ENCODE measurements around the gene APPL2.

APPL2 gene

DNA sequence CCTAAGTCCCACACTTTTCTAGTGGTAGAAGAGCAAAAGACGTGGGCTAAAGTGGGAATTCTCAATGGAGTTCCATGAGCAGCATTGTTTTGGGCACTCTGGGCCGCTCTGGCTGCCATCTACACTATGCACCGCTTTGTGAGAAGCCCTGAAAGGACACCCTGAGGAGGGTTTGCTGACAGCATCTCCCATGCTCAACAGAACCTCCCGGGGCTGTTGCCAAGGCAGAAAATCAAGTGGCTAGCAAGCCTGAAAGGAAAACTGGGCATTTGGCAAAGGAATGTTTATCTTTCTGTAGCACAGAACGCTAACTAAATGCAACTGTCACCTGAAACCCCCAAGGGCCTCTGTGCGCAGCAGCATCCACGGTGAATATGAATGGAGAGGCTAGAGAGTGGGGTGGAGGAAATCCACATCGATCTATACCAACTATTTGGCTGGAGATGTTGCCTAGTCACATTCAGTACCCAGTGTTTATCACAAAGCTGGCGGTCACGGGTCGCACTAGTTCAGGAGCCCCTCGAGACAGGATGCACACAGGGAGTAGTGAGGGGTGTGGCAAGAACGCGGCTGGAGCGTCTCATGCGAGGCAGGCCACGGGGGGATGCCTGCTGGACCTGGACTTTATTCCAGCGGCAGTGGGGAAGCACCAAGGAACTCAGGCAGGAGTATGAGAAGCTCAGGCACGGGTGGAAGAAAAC lies 14.2 kb downstream of the APPL2 start:
- ATAC-seq: no peak

DNA sequence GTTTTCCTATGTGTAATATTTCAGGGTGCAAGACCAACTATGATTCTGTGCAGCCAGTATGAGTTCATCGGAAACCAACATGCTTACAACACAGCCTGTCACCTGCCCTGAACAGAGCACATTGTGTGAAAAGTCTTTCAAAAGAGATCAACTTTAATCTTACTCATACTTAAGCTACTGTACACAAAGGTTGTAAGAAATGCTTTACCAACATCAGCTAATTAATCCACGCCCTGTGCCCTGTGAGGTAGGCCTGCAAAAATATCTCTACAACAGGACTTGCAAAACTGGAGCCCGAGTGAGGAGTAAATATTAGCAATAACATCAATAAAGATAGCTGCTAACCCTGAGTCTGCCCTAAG lies 15.1 kb downstream of the APPL2 start:
- no peak for ATAC-seq

DNA sequence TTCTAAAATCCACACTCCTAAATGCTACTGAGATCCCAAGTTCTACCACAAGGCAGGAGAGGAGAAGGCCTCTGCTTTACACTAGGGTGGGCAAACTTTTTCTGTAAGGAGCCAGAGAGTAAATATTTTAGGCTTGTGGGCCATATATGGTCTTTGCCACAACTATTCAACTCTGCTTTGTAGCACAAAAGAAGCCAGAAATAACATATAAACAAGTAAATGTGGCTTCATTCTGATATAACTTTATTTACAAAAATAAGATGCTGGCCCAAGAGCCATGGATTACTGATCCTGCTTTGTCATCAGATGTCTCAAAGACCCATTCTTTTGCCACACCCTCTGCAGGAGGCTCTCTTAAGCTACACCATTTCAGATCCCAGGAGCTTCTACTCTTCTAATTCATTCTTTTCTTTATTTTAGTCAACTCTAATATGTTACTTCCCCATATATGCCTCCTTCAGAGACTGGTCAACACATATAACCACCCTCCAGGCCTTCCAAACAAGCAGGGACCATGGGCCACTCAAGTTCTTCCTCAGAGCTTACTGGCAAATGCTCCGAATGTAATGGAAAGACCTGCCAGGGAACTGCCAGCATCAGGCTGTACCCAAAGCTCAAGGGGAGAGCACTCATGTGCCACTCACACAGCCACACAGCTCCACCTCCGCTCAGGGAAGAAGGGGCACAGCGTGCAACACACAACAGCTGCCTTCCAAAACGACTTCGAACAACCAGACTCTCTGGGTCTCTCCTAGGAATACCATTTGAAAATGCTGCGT lies 15.6 kb downstream of the APPL2 start:
- no peak for ATAC-seq

DNA sequence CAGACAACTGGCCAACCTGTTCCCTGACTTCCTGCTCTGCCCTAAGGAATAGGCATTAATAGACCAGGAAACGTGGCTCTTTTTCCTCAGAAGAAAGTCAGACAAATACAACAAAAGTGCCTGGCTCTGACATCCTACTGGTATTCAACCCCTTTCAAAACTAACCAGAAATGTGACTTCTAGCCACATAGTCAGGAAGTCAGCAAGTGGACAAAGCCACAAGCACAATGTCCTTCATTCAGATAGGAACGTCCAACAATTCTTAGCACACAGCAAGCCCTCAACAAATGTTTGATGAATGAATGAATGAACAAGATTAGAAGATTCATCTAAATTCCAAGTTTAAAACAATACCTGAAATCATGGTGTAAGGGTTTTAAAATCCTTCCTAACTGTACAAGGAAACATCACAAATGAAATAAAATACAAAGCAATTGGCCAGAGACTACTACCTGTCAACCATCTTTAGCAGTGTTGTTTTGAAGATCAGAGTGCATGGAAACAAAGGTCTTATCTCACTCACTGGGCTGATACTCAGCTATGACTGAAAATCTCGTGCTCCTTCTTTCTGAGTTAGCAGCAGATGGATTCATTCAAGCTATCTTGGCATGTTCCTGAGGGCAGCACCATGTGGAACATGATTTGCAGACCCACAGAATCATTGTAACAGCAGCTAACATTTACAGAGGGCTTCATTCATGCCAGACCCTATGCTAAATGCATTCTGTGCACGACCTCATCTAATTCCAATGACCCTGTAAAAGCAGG lies 16.5 kb downstream of the APPL2 start:
- ATAC-seq: no peak

DNA sequence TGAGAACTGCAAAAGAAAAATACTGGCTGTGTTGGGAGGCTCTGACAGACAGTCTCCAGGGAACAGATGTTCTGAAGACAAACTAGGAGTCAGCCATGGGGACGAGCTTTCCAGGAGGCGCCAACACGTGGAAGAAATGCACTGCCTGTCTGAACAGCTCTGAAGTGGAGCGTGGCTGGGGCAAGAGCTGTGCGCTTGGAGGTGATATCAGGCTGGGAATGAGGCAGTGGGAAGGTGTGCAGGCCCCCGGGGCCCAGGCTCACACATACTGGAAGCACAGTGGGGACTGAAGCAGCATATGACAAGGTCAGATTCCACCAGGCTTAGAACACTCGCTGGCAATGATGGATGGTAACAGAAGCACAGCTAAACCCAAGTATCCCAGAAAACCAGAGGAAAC lies 17.5 kb downstream of the APPL2 start:
- no peak for ATAC-seq

DNA sequence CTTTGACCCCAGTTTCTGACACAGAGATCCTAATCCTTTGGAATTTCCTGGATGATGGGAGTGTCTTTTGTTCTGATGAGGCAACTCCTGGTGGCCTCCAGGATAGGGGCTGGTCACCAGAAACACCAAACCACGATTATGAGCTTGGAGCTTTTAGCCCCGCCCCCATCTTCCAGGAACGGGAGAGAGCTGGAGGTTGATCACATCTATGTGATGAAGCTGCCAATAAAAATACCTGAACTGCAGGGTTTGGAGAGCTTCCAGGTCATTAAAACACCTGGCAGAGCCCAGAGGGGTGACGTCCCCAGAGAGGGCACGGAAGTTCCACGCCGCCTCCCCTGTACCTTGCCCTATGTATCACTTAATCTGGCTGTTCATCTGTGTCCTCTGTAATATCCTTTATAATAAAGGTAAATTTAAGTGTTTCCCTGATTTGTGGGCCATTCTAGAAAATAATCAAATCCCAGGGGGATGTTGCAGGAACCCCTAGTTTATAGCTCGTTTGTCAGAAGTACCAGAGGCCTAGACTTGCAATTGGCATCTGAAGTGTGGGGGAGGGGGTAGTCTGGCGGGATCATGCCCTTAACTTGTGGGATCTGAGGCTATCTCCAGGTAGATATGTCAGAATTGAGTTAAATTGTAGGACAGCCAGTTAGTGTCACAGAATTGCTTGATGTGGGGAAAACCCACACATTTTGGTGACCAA lies 21.2 kb downstream of the APPL2 start:
- ATAC-seq: no peak

DNA sequence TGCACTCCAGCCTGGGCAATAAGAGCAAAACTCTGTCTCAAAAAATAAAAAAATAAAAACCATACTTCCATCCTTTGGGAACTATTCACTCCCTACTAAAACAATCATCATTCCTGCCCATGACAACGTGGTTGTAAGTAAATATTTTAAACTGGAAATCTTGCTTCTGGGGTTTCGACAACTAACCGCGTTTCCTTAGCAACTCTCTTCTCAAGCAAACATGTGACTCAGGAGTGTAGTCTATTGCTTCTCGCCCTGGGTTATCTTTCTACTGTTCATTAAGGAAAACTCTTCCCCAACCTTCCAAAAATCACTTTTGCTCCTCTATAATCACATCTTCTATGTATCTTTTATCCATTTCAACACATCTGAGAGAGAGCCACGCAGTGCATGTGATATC lies 21.8 kb downstream of the APPL2 start:
- no peak for ATAC-seq

DNA sequence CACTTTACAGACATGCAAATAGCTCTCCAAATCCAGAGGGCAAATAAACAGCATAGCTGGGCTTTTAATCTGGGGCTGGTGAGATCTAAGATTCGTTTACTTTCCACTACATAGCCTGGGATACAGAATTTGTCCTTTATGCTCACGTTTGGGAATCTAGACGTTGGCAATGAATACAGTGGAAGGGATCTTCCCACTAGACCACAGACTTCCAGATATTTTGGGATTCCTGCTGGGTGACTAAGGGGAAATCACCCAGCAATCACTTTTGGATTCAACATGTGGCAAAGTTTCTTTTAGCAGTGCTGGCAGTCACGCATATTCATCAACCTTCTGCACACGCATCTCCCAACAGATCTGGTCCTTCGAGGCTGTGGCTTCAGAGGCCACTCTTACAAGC lies 23.5 kb downstream of the APPL2 start:
- ATAC-seq: no peak

DNA sequence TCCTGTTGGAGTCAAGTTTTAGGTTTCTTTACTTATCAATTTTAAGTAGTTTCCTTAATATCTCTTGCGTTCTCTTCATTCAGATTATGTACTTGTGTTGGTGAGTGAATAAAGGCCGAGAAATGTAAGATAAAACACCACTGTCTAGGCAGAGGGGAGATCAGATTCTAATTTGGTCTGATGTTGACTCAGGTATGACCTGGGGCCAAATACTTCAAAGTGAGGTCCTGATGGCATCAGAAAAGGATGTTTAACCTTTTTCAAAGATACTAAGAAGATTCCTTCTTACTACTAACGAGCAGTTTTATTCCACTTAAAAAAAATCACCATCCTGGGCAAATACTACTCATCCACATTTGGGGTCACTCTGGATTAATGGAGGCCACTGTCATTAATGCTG lies 26.9 kb downstream of the APPL2 start:
- no peak for ATAC-seq

DNA sequence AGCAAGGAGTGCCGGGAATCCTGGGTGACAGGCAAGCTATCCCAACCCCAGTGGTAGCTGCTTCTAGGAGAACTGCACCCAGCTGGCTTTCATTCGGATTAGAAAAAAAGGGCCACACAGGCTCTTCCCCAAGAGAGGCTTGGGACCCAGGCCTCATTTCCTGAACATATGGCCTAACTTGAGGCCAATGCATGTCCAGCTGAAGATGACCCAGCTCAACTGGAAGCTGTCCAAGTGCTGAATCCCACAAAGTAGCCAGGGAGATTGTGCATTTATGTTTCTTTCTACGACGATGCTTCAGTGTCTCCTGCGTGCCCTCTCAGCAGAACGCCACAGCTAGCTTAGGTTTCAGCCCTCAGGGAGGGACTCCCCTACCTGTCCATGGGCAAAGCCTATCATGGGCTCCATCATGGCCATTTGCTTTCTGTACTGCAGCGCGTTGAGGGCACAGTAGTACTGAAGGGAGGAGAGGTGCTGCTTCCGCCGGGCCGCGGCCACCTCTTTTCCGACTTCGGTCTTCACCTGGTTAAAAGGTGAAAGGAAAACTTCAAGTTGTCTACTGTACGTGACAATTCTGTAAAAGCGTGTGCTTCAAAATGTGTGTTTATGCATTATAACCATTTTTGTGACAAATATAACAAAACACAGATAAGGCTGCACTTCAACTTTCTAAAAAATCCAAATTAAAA lies 29.1 kb downstream of the APPL2 start:
- ATAC-seq: no peak

DNA sequence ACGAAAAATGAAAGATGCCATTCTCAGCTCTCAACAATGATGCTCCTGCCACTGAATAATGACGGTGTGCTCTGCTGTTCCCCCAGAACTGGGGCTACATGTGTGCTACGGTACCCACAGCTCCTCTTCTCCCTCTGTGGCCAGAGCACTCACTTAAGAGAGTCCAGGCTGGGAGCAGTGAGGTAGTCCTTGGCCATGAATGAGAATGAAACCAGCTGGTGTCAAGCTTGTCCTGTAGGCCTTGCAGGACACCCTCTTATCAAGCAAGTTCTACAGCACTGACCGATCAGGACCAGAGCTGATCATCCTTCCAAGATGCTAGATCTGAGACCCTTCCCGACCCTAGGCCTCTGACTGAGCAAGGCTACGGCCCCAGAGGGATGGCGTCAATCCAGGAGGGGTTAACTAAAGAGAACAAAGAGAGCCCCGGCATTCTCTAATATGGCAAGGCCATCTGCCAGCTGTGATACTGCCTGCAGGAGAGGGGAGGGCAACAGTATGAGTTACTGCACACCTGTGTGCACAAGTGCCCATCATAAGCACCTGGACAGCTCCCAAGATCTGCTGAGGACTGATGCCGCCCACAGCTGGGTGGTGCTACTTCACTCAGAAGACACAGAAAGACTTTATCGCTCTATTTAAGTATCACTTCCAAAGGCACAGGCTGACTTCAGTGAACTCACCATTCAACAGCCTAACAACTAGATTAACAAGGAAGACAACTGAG lies 30.5 kb downstream of the APPL2 start:
- no peak for ATAC-seq

DNA sequence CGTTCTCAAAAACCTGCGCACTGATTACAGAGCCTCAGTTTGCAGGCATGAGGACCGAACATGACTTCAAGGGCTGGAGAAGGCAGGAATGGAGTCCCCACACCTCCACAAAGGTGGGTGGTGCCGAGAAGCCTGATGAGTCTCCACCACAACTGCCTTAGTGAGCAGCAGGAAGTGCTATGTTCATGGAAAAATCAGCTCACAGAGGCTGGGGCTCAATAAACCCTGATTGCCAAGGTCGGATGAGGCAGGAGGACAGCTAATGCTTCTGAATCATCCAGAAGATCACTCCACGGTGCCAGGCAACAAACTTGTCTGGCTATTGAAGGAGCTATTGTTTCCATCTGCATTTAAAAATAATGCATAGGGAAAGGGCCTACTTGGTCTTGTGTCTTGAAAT lies 31.1 kb downstream of the APPL2 start:
- peak; percentile 72 to 81 for ATAC-seq

DNA sequence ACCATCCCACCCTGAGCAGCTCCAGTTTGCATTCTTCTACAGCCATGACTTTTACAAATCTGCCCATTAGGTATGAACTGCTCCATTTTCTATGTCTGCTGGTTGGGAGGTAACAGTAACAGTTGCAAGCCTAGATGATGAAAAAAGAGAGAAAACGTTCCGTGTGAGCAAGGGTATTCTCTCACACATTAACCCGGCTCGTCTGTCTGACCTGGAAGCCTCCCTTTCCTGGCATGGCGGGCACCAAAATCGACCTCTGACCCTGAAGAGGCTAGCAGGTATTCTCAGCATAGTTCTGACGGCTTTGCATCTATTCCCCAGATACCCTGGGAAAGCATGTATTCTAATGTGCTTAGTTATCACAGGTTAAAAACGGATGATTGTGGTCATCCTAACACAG lies 31.8 kb downstream of the APPL2 start:
- no peak for ATAC-seq

DNA sequence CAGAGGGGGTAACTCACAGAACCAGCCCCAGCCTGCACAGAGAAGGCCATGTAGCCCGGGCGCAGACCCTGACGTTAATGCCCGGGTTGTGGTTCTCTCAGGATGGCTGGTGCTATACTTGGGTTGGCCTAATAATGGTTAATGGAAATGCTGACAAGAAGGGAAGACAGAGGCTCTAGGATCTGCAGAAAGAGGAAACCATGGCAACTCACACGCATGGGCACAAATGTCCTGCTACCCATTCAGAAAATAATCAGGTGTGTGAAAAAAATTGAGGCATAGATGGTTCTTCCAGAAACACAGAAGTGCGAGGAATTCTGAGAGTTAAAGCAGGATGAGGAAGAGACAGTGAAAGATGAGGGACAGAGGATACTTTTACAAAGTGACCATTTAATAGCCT lies 33.8 kb downstream of the APPL2 start:
- ATAC-seq: no peak

DNA sequence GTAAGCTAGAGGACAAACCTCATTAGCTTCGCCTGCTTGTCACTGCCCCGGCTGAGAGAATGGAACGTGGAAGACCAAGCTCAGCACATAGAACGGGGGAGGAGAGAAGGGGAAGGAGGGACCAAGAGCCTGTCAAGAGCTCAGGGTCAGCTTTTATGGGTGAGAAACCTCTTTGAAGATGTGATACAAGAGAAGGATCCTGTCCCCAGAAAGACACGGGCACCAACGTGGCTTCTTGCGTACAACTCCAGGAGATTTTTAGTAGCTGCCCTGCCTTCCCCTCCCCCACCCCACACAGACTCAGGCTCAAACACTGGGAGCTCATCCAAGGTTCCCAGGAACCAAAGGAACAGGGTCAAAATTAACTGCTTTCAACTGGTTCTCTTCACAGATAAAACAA lies 34.7 kb downstream of the APPL2 start:
- ATAC-seq: no peak

DNA sequence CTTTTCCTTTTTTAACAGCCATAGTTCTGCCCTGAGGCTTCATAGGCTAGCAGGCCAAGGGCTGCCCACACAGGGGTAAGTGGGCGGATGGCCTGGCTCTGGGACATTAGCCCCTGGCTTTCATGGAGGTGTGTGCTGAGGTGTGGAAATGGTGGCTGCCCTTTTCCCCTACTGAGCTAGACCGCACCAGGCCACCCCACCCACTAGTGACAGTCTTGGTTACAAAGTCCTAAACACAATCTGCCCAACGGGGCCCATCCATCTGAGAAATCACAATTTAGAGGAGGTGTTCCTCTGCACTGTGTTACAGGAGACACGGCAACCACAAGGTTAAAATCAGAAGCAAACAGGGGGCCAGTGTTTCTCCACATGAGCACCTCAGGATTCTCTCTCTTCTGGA lies 35.6 kb downstream of the APPL2 start:
- no peak for ATAC-seq

DNA sequence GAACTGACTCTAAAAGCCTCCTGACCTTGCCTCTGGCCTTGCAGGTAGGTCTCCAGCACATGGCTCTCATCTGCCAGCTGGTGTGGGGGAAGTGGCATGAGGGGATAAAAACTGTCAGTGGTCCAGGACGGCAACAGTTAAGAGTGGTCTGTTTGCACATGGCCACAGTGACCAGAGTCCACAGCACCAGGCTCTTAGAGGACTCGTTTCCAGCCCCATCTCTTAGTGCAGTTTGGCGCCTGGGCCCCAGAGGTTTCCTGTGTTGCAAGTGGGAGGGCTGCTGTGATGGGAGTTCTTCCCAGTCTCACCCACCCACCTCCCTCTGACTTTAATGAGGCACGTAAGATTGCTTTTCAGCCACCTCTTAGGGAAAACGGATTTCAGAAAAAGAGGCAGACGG lies 37.0 kb downstream of the APPL2 start:
- ATAC-seq: no peak

DNA sequence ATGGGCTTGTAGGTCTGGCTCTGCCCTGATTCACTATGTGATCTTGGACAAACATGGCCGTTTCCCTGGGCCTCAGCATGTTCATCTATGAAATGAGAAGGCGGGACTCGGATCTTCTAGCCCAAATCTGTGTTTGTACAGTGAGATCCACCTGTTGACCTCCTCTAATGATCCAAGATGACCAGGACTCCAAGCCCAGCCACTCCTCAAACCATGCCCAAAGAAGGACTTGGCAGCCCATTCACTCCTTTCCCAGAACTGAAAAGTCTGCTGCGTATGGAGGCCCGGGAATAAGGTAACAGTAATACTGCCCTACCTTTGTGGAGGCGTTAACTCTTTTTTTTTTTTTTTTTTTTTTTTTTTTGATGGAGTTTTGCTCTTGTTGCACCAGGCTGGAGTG lies 39.9 kb downstream of the APPL2 start:
- no peak for ATAC-seq

DNA sequence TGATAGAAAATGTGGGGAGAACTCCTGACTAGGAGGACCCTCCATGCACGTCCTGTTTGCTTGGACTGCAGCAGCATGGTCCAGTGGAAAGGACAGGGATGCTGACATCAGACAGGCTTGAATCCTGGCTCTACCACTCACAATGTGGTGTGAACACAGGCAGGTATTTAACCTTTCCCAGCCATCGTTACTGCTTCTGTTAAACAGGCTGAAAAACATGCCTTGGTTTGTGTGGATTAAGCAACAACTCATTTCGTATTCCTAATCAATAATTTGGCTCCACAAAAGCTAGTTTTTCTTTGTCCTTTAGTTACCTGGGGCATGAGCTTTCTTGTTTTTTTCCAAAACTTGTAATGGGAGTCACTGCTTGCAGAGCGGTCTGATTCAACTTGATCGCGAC lies 41.0 kb downstream of the APPL2 start:
- ATAC-seq: no peak

DNA sequence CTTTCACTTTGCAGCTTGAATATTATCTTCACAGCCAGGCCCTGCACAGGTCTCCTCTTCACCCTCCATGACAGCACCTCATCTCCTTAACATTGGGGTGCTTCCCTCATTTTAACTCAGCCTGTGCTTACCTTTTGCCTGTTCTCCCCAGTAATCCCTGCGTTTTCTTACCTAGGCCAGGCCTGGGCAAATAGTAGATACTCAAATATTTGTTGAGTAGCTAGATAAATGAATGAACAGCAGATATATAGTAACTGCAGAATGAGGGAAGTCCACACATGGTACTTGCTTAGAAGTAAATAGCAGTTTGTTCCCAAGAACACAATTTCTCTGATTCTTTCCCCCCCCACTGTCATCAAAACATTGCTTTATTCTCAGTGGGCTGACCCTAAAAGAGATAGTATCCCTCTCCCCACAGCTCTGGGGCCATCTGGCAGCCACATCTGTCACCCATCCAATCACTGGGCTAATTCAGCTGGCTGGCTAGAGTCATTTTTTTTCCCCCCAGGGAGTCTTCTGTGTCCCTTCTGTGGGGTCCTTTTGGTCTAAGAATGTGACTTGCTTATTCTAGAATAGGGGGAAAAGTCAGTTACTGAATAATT lies 43.2 kb downstream of the APPL2 start:
- ATAC-seq: no peak

DNA sequence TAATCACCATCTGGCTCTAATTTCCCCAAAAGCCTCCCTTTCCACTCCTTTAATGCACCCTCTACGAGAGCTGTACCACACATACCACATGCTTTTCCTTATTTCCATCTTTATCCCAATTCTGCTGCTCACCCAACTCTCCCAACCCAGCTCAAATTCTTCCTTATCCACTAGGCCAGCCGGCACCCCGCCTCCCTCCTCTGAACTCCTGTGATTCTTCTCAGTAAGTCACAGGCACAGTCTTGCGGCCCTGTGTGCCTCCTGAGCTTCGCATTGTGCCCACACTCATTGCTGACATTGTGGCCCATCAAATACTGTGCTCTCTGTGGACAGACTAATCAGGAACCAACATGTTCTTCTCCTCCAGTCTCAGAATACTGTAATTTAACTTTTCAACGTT lies 45.4 kb downstream of the APPL2 start:
- ATAC-seq: no peak

DNA sequence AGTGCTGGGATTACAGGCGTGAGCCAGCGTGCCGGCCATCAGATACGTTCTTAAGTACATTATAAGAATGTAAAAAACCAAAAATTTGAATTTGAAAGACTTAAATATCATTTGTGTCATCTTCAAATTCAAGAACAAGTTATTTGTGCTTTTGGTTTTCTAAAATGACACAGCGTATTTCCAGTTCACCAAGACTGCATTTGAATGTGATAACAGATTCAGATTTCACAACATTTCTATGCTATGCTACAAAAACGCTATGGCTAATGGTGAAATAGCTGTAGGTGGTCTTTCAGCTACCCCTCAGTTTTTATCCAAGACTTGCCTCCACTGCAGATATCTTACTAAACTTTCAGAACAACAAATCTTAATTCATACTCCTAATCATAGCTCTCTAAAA lies 46.7 kb downstream of the APPL2 start:
- no peak for ATAC-seq
